HepG2 (cell line): ENCODE measurements around the gene DCAF7. TPM values are rescaled to one million over a fixed set of nuclear protein-coding genes. Genes with fewer than 3 reads are reported as not detected.

Experiments
- ATAC-seq: fragments of 200-7000 bp; cut with Tn5 transposase; 3 replicates; pipeline ENCODE4 v1.9.1; 2020; ENCODE audit warnings: mild to moderate bottlenecking, moderate library complexity
- BruUV-seq: library from RNA; stranded (reverse); fragments of 400-500 nt; replicated peaks from 2 replicates; lab custom pipeline; 2021; lab: Mats Ljungman, UMichigan
- CTCF ChIA-PET: fragments of 300-600 bp; formaldehyde crosslinking; extraction: SDS; loops from one replicate; lab custom pipeline; 2021; ENCODE audit warnings: low total read pairs, inconsistent platforms, low intra/inter-chr PET ratio; lab: Yijun Ruan, JAX
- POLR2A ChIA-PET: fragments of 350-600 bp; sonication (Branson Sonifier 250); formaldehyde crosslinking; loops from one replicate; lab custom pipeline; 2020; ENCODE audit warnings: antibody characterized with exemption, inconsistent platforms; lab: Yijun Ruan, JAX
- DNase-seq: peaks from one replicate; pipeline ENCODE4 v3.0.0-alpha.2; 2015; ENCODE audit warnings: low spot score
- FAIRE-seq: peaks from 3 replicates; lab custom pipeline; 2011; peaks lifted over from hg19 to GRCh38; lab: Jason Lieb, UNC
- H2AFZ ChIP-seq: one replicate; pipeline ENCODE4 v1.6.1; 2011; ENCODE audit warnings: low read length, inconsistent platforms
- H3K27ac ChIP-seq: fragments of 300-600 bp; 3 replicates; pipeline ENCODE4 v1.8.0; 2011; ENCODE audit warnings: mixed run types, mild to moderate bottlenecking, mixed read lengths, low read length, inconsistent platforms; ENCODE audit not compliant: insufficient read depth; ENCODE audit errors: extremely low read length
- H3K27me3 ChIP-seq, 2 experiments: fragments of 200-600 bp in 1 of 2; 2 replicates in 1 of 2; 3 replicates in 1 of 2; pipeline versions ENCODE4 v1.6.0 to v1.8.0; 2011; ENCODE audit warnings: low read length in 2 of 2, mild to moderate bottlenecking in 2 of 2, moderate library complexity in 2 of 2, inconsistent platforms in 1 of 2; ENCODE audit not compliant: insufficient read depth in 2 of 2, control insufficient read depth in 1 of 2
- H3K36me3 ChIP-seq, 2 experiments: fragments of 200-600 bp in 1 of 2; replicated peaks in 1 of 2; 2 replicates in 1 of 2; 3 replicates in 1 of 2; pipeline versions ENCODE4 v1.5.1 to v1.8.0; 2011; ENCODE audit warnings: low read length in 2 of 2, inconsistent platforms in 1 of 2; ENCODE audit not compliant: insufficient read depth in 2 of 2, control insufficient read depth in 1 of 2
- H3K4me1 ChIP-seq: 2 replicates; pipeline ENCODE4 v1.5.1; 2012; ENCODE audit warnings: low read length, inconsistent platforms; ENCODE audit not compliant: insufficient read depth
- H3K4me2 ChIP-seq: 2 replicates; pipeline ENCODE4 v1.6.0; 2011; ENCODE audit warnings: low read depth, low read length, inconsistent platforms
- H3K4me3 ChIP-seq, 3 experiments: fragments of 200-600 bp in 1 of 3; sonication (generic), shearing (Covaris generic) in 1 of 3; replicated peaks in 1 of 3; 2 replicates each; pipeline ENCODE4 v1.5.1; 2011 to 2016; ENCODE audit warnings: low read length in 3 of 3, inconsistent platforms in 2 of 3, low read depth in 2 of 3, mild to moderate bottlenecking in 2 of 3, control low read depth in 1 of 3, mixed read lengths in 1 of 3; ENCODE audit not compliant: insufficient read depth in 1 of 3
- H3K79me2 ChIP-seq: one replicate; pipeline ENCODE4 v1.6.1; 2011; ENCODE audit warnings: low read length, inconsistent platforms; ENCODE audit not compliant: insufficient read depth
- H3K9ac ChIP-seq: 2 replicates; pipeline ENCODE4 v1.6.0; 2011; ENCODE audit warnings: mild to moderate bottlenecking, low read depth, low read length, inconsistent platforms; ENCODE audit not compliant: insufficient read depth
- H3K9me3 ChIP-seq: 2 replicates; pipeline ENCODE4 v1.5.1; 2012; ENCODE audit warnings: mild to moderate bottlenecking, low read length
- H4K20me1 ChIP-seq: 2 replicates; pipeline ENCODE4 v1.6.0; 2011; ENCODE audit warnings: inconsistent platforms, mild to moderate bottlenecking, low read length, moderate library complexity; ENCODE audit not compliant: insufficient read depth
- FOXA1 ChIP-seq, 2 experiments: fragments of 450-650 bp in 1 of 2; sonication (generic) in 1 of 2; formaldehyde crosslinking in 1 of 2; IDR thresholded peaks; 2 replicates each; pipeline versions ENCODE4 v1.4.0 to v1.6.1; 2016 to 2020; ENCODE audit warnings: missing genetic modification reagents in 1 of 2
- FOXC1 ChIP-seq: sonication (generic); formaldehyde crosslinking; IDR thresholded peaks from 2 replicates; pipeline ENCODE4 v1.8.0; 2022; ENCODE audit warnings: mild to moderate bottlenecking, missing genetic modification reagents, borderline replicate concordance
- NKX3-1 ChIP-seq: sonication (generic); formaldehyde crosslinking; IDR thresholded peaks from 2 replicates; pipeline ENCODE4 v1.5.0; 2020; ENCODE audit warnings: missing genetic modification reagents
- PHF8 ChIP-seq: sonication (generic); formaldehyde crosslinking; IDR thresholded peaks from 2 replicates; pipeline ENCODE4 v1.5.0; 2020; ENCODE audit warnings: missing genetic modification reagents
- RBM39 ChIP-seq: fragments of 200-400 bp; formaldehyde crosslinking; IDR thresholded peaks from one replicate; pipeline ENCODE4 v1.6.1; 2018; ENCODE audit warnings: antibody characterized with exemption, mild to moderate bottlenecking, low read depth, low read length; ENCODE audit not compliant: poor library complexity, severe bottlenecking
- XRCC5 ChIP-seq: fragments of 200-400 bp; formaldehyde crosslinking; optimal IDR thresholded peaks from 2 replicates; pipeline ENCODE3; 2017; ENCODE audit warnings: mild to moderate bottlenecking, low read length
- ZFP36 ChIP-seq: fragments of 150-350 bp; IDR thresholded peaks from 2 replicates; pipeline ENCODE4 v1.6.1; 2018; ENCODE audit warnings: borderline replicate concordance, low read length, low read depth; ENCODE audit not compliant: partially characterized antibody
- ZNF142 ChIP-seq: sonication (generic); formaldehyde crosslinking; IDR thresholded peaks from 2 replicates; pipeline ENCODE4 v1.4.0; 2020; ENCODE audit warnings: missing genetic modification reagents
- ZNF570 ChIP-seq: sonication (generic); formaldehyde crosslinking; IDR thresholded peaks from 2 replicates; pipeline ENCODE4 v1.4.0; 2020; ENCODE audit warnings: mild to moderate bottlenecking, missing genetic modification reagents, borderline replicate concordance
- ZNF619 ChIP-seq: sonication (generic); formaldehyde crosslinking; IDR thresholded peaks from 2 replicates; pipeline ENCODE4 v1.4.0; 2020; ENCODE audit warnings: mild to moderate bottlenecking, missing genetic modification reagents
- ZNF878 ChIP-seq: sonication (generic); formaldehyde crosslinking; IDR thresholded peaks from 2 replicates; pipeline ENCODE4 v1.8.1; 2023; ENCODE audit warnings: mild to moderate bottlenecking, missing genetic modification reagents, moderate library complexity
- WGBS: methylation state at CpG from one replicate; pipeline ENCODE4 v1.1.6; 2017; ENCODE audit warnings: low lambda C conversion rate; 5-methylcytosine and 5-hydroxymethylcytosine counted together
- in situ Hi-C: cut with HindIII; loops from 2 replicates; pipeline ENCODE4 v1.10.0; 2017; ENCODE audit warnings: low pct_unique_long_range_greater_than_20kb; ENCODE audit not compliant: extremely low pct_ligation_motif_present
- intact Hi-C: fragments of 100-400 bp; cut with micrococcal nuclease; formaldehyde crosslinking; loops from one replicate; pipeline ENCODE4 v1.10.0; 2022; ENCODE audit not compliant: unreplicated experiment
- polyA plus RNA-seq, 8 experiments: library from polyadenylated mRNA; depleted of rRNA in 3 of 8; stranded (reverse) in 7 of 8; unstranded in 1 of 8; fragments of >200 nt; fragmentation: Illumina TruSeq in 4 of 8; extraction: Trizol in 4 of 8; gene quantifications; 2 replicates each; pipeline versions ENCODE4 v1.2.1 to v1.2.3, GENCODE V29; 2011 to 2016; ENCODE audit warnings: low read depth in 4 of 8, missing spikeins in 1 of 8, mixed read lengths in 1 of 8; ENCODE audit not compliant: insufficient read depth in 1 of 8
- total RNA-seq, 5 experiments: library from RNA; depleted of rRNA; stranded (reverse); fragments of >200 nt; fragmentation: Illumina TruSeq; extraction: Trizol; gene quantifications; 2 replicates each; pipeline ENCODE4 v1.2.3, GENCODE V29; 2016; ENCODE audit warnings: low read depth in 1 of 5
- TF ChIP-seq, protein P1 (sequence below): sonication (generic); formaldehyde crosslinking; IDR thresholded peaks from 2 replicates; pipeline ENCODE4 v1.4.0; 2020; ENCODE audit warnings: mild to moderate bottlenecking, missing genetic modification reagents
- TF ChIP-seq, protein P2 (sequence below), 2 experiments: sonication (generic) in 1 of 2; formaldehyde crosslinking in 1 of 2; IDR thresholded peaks; 2 replicates each; pipeline versions ENCODE4 v1.4.0 to v1.6.1; 2018 to 2020; ENCODE audit warnings: missing genetic modification reagents in 2 of 2, borderline replicate concordance in 1 of 2, low read depth in 1 of 2, mild to moderate bottlenecking in 1 of 2, missing biosample characterization in 1 of 2

The DCAF7 gene
- total and polyA plus RNA-seq, 2 of the 13 experiments (the other 11 are each of a cell fraction or from before 2014, with no cell fraction given) = 55.2 to 73.4 TPM

DNA sequence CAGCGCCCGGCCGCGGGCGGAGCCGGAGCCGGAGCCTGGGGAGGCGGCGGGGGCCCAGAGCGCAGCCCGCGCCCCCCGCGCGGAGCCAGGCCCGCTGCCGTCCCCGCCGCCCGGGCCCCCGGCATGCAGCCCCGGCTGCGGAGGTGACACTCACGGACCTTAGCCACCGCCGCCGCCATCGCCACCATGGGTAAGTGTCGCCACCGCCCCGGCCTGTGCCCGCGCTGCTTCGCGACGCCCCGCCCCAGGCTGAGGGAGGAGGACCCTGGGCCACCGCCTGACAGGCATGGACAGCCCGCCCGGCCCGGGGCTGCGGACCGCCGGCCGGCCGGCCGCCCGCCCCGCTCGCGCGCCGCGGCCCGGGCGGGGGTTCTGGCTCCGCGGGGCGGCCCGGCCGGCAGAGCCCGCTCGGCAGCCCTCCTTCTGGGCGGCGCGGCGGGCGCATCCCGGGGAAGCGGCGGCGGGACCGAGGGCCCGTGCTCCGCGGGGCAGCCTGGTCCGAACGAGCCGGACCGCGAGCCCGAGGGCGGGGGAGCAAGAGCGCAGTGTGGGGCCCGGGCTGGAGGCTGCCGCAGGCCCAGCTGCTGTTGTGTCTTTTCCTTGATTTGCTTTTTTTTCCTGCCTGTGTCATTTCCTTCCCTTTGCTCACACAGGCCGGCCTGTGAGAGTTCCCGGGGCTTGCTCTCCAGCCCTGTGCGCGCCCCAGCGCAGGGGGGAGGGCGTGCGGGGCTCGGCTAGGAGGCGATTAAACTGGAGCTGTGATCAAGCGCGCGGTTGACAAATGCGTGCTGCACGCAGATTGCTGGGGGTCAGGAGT is 72.5 kb downstream of the DCAF7 start:
- 0% methylated on average over 21 of the region's 100 CpGs for WGBS
- in situ Hi-C loops = no loop called here
- ATAC-seq (peak; percentile 33), DNase-seq (peak; percentile 49), FAIRE-seq (no peak)
- Histone ChIP-seq H4K20me1 (peaks cover 7% of the 10 kb centered on the region; the same call in 1 of the 2 replicates), H3K4me2 (peak overlapping the region; percentile 85), H3K27ac (peak overlapping the region; percentile 42), H3K4me3 (peak overlapping the region; percentile 80 to 97 (median 85)), H3K36me3 (no peaks in the 10 kb centered on the region), H3K79me2 (peaks cover 39% of the 10 kb centered on the region), H3K4me1 (peaks cover 47% of the 10 kb centered on the region), H3K9ac (peak overlapping the region; percentile 77), H3K9me3 (no peaks in the 10 kb centered on the region), H2AFZ (no peak overlapping the region), H3K27me3 (peaks cover 0 to 4% of the 10 kb centered on the region in 2 experiments; a peak in 1 of 5 replicates)
- ChIA-PET CTCF (no interaction called here), POLR2A (interaction anchor here (0.6 to 2.4 kb wide), 25 partner anchors 9 to 216 kb away, joined by 3 to 47 read pairs (median 6); partner anchors contain the start of genes CCDC47, DCAF7, DDX42 and LIMD2)
- BruUV-seq = no TSS peak
- intact Hi-C loops = loop anchor here (1.0 to 5.0 kb wide), 3 partner anchors 44 to 72 kb away; partner anchors contain the start of gene DCAF7
- peak; percentile 44; the same call in 1 of the 2 replicates for TF ChIP-seq ZNF142
- peak; percentile 76 for TF ChIP-seq XRCC5
- TF ChIP-seq ZFP36 = no peak
- peak; percentile 19 for TF ChIP-seq RBM39
- TF ChIP-seq FOXC1 = no peak
- no peak for TF ChIP-seq ZNF570 (CRISPR knock-in tag)
- TF ChIP-seq ZNF619 (CRISPR knock-in tag) = no peak
- TF ChIP-seq PHF8 = peak; percentile 75
- TF ChIP-seq FOXA1 (IDR thresholded peaks at IDR 0.05) = no peak
- peak; percentile 33; the same call in 1 of the 2 replicates for TF ChIP-seq FOXA1 (CRISPR knock-in tag; IDR thresholded peaks at IDR 0.05)
- TF ChIP-seq NKX3-1 = no peak
- TF ChIP-seq, protein P1, sequence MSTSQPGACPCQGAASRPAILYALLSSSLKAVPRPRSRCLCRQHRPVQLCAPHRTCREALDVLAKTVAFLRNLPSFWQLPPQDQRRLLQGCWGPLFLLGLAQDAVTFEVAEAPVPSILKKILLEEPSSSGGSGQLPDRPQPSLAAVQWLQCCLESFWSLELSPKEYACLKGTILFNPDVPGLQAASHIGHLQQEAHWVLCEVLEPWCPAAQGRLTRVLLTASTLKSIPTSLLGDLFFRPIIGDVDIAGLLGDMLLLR (CRISPR knock-in tag) = no peak
- no peak for TF ChIP-seq ZNF878 (CRISPR knock-in tag)
- TF ChIP-seq, protein P2, sequence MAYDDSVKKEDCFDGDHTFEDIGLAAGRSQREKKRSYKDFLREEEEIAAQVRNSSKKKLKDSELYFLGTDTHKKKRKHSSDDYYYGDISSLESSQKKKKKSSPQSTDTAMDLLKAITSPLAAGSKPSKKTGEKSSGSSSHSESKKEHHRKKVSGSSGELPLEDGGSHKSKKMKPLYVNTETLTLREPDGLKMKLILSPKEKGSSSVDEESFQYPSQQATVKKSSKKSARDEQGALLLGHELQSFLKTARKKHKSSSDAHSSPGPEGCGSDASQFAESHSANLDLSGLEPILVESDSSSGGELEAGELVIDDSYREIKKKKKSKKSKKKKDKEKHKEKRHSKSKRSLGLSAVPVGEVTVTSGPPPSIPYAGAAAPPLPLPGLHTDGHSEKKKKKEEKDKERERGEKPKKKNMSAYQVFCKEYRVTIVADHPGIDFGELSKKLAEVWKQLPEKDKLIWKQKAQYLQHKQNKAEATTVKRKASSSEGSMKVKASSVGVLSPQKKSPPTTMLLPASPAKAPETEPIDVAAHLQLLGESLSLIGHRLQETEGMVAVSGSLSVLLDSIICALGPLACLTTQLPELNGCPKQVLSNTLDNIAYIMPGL (CRISPR knock-in tag; IDR thresholded peaks at IDR 0.05; ENCODE audit: borderline replicate concordance in 1 of 2, low read depth in 1 of 2) = peak; percentile 15 to 39; a peak in 2 of 4 replicates
